GM23248 (cell line): ENCODE measurements around the gene ITGA6. TPM values are rescaled to one million over a fixed set of nuclear protein-coding genes. Genes with fewer than 3 reads are reported as not detected.

Source experiments
- DNase-seq: peaks from one replicate; pipeline ENCODE4 v3.0.0-alpha.2; 2015
- H2AFZ ChIP-seq: fragments of 200-600 bp; sonication (generic); 2 replicates; pipeline ENCODE4 v1.6.1; 2016; ENCODE audit warnings: antibody characterized with exemption
- H3F3A ChIP-seq: fragments of 200-600 bp; sonication (generic); 2 replicates; pipeline ENCODE4 v1.6.1; 2016; ENCODE audit warnings: mild to moderate bottlenecking, antibody characterized with exemption, mixed run types; ENCODE audit not compliant: insufficient read depth
- H3K27ac ChIP-seq: fragments of 200-600 bp; sonication (generic); 2 replicates; pipeline ENCODE4 v1.5.1; 2016; ENCODE audit warnings: mild to moderate bottlenecking
- H3K27me3 ChIP-seq: fragments of 200-600 bp; sonication (generic); replicated peaks from 2 replicates; pipeline ENCODE4 v1.6.1; 2016; ENCODE audit warnings: mild to moderate bottlenecking; ENCODE audit not compliant: insufficient read depth
- H3K36me3 ChIP-seq: fragments of 200-600 bp; sonication (generic); 2 replicates; pipeline ENCODE4 v1.6.1; 2016; ENCODE audit warnings: low read depth, mild to moderate bottlenecking
- H3K4me1 ChIP-seq: fragments of 200-600 bp; sonication (generic); 2 replicates; pipeline ENCODE4 v1.6.1; 2016; ENCODE audit warnings: mild to moderate bottlenecking; ENCODE audit not compliant: insufficient read depth
- H3K4me2 ChIP-seq: fragments of 200-600 bp; sonication (generic); one replicate; pipeline ENCODE4 v1.6.1; 2016; ENCODE audit warnings: mild to moderate bottlenecking; ENCODE audit not compliant: unreplicated experiment
- H3K4me3 ChIP-seq: fragments of 200-600 bp; sonication (generic); 2 replicates; pipeline ENCODE4 v1.5.1; 2016; ENCODE audit warnings: mild to moderate bottlenecking
- H3K79me2 ChIP-seq: fragments of 200-600 bp; sonication (generic); 2 replicates; pipeline ENCODE4 v1.6.1; 2016; ENCODE audit warnings: mild to moderate bottlenecking; ENCODE audit not compliant: insufficient read depth
- H3K9ac ChIP-seq: fragments of 200-600 bp; sonication (generic); 2 replicates; pipeline ENCODE4 v1.6.1; 2016; ENCODE audit warnings: mild to moderate bottlenecking
- H3K9me2 ChIP-seq: fragments of 200-600 bp; sonication (generic); 2 replicates; pipeline ENCODE4 v1.6.1; 2016; ENCODE audit warnings: mixed run types, mild to moderate bottlenecking, moderate library complexity; ENCODE audit not compliant: insufficient read depth
- H3K9me3 ChIP-seq: fragments of 200-600 bp; sonication (generic); one replicate; pipeline ENCODE4 v1.6.1; 2017; ENCODE audit warnings: low read depth
- H4K20me1 ChIP-seq: fragments of 200-600 bp; sonication (generic); 2 replicates; pipeline ENCODE4 v1.6.0; 2016; ENCODE audit not compliant: insufficient read depth
- EZH2 ChIP-seq: fragments of 200-600 bp; sonication (generic); IDR thresholded peaks from 2 replicates; pipeline ENCODE4 v1.6.1; 2018; ENCODE audit warnings: antibody characterized with exemption, mild to moderate bottlenecking; ENCODE audit not compliant: insufficient read depth, poor library complexity, severe bottlenecking
- EZH2phosphoT487 ChIP-seq: fragments of 200-600 bp; sonication (generic); IDR thresholded peaks from 2 replicates; pipeline ENCODE4 v1.6.1; 2018; ENCODE audit warnings: antibody characterized with exemption, moderate library complexity, mild to moderate bottlenecking, low read depth; ENCODE audit not compliant: insufficient read depth
- WGBS, 2 experiments: methylation state at CpG; one replicate each; pipeline ENCODE4 v1.1.6; 2015 to 2017; ENCODE audit warnings: low lambda C conversion rate in 2 of 2, low coverage in 1 of 2; ENCODE audit errors: missing lambda C conversion rate in 2 of 2; 5-methylcytosine and 5-hydroxymethylcytosine counted together
- in situ Hi-C: fragments of 300-500 bp; cut with MboI; formaldehyde crosslinking; loops from 2 replicates; pipeline ENCODE4 v1.15.0; 2020
- polyA plus RNA-seq: library from polyadenylated mRNA; unstranded; fragments of >200 nt; fragmentation: Nextera tagmentation; extraction: Ambion mirVana; gene quantifications from 2 replicates; pipeline ENCODE4 v1.2.1, GENCODE V29; 2016
- total RNA-seq: library from RNA; depleted of rRNA; stranded (reverse); fragments of >200 nt; shearing (Covaris generic); gene quantifications from 2 replicates; pipeline ENCODE4 v1.2.3, GENCODE V29; 2014

The ITGA6 gene
- total and polyA plus RNA-seq, 2 experiments from 2014 or later: 20.3 to 45.4 TPM

DNA sequence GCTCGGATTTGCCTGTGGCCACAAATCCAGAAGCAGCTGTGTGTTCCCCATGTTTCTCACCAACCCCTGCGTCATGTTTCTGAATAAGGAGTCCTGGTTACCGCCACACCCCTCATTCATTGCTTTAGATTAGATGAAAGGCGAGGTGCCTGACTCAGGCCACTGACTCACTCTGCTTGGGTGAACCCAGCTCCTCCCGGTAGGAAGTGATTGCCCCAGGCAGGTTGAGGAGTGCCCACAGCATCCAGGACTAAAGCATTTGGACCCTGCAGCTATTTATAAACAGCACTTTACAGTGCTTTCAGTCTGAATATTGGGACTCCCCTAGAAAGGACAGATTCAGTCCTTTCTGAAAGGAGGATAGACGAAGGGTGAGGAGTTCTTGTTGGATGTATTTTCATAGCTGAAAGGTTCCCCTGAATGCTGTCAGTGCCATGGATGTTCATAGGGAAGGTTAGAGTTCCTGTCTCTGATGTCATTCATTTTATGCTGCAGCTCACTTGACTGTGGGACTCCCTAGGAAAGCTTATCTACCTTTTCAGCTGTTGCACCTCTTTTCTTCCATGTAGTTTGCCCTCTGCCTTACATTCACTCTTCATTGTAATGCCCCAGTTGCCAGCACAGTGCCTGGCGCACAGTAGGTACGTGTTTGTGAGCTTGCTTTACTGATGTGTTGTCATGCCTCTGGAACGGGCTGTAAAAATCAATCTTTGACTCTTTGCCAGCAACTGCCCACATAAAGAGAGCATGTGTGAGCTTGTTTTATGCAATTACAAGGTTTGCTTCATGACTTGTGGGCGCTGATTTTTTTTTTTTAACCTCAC, 14.9 kb downstream of the ITGA6 start:
- H3K27ac ChIP-seq: peak overlapping the region; percentile 59
- in situ Hi-C loops: no loop called here
- peaks cover 35% of the 10 kb centered on the region for H3K79me2 ChIP-seq
- H3K4me3 ChIP-seq: peak overlapping the region; percentile 15; the same call in 1 of the 2 replicates
- H3F3A ChIP-seq: peaks cover 25% of the 10 kb centered on the region
- H3K36me3 ChIP-seq: no peaks in the 10 kb centered on the region
- 36 to 40% methylated on average over 10 of the region's 10 CpGs for WGBS, 2 experiments
- H3K4me2 ChIP-seq: peak overlapping the region; percentile 41
- no peak overlapping the region for H3K9ac ChIP-seq
- H3K4me1 ChIP-seq: peaks cover 45% of the 10 kb centered on the region
- no peaks in the 10 kb centered on the region for H3K27me3 ChIP-seq
- no peaks in the 10 kb centered on the region for H3K9me3 ChIP-seq
- no peak overlapping the region for H2AFZ ChIP-seq
- no peaks in the 10 kb centered on the region for H4K20me1 ChIP-seq
- TF ChIP-seq EZH2phosphoT487 (no peak), EZH2 (no peak)
- H3K9me2 ChIP-seq: no peaks in the 10 kb centered on the region
- peak; percentile 98 for DNase-seq

DNA sequence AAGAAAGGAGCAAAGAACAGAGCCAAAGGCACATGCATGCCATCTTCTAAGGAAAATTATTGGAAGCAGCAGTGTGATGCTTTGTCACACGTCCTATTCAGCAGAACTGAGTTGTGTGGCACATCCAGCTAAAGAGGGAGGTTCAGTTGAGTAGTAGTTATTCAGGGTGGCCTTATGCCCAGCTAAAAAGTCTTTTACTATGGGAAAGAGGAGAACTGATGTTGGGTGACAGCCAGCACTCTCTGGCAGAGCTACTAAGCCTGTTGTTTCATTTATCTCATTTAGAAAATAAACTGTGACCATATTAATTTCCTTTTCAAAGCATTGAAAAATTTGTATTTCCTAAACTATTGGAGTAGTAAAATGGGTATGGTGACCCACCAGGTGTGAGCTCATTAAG, 18.5 kb downstream of the ITGA6 start:
- Histone ChIP-seq H3K9ac (no peak overlapping the region), H2AFZ (no peak overlapping the region; the same call in 1 of the 2 replicates), H3K4me3 (no peak overlapping the region), H4K20me1 (no peaks in the 10 kb centered on the region), H3F3A (peaks cover 17% of the 10 kb centered on the region; the same call in 1 of the 2 replicates), H3K9me2 (no peaks in the 10 kb centered on the region), H3K36me3 (no peaks in the 10 kb centered on the region), H3K79me2 (peaks cover 28% of the 10 kb centered on the region), H3K9me3 (no peaks in the 10 kb centered on the region), H3K27ac (no peak overlapping the region), H3K4me1 (peaks cover 28% of the 10 kb centered on the region), H3K4me2 (no peak overlapping the region), H3K27me3 (no peaks in the 10 kb centered on the region)
- TF ChIP-seq EZH2: no peak
- DNase-seq: no peak
- in situ Hi-C loops: no loop called here
- WGBS, 2 experiments: 45 to 50% methylated on average over 1 of the region's 1 CpG

GRCh38 chr2:172446474-172447063, 19.2 kb downstream of the ITGA6 start:
- in situ Hi-C loops: no loop called here
- no peak overlapping the region for H3K27ac ChIP-seq

GRCh38 chr2:172447811-172448493, 20.6 kb downstream of the ITGA6 start:
- peaks cover 13% of the 10 kb centered on the region for H3K4me1 ChIP-seq
- no peak overlapping the region for H2AFZ ChIP-seq
- in situ Hi-C loops: no loop called here
- no peaks in the 10 kb centered on the region for H4K20me1 ChIP-seq
- no peaks in the 10 kb centered on the region for H3K27me3 ChIP-seq
- no peaks in the 10 kb centered on the region for H3K9me2 ChIP-seq
- WGBS, 2 experiments: 83 to 84% methylated on average over 5 of the region's 5 CpGs
- no peaks in the 10 kb centered on the region for H3K36me3 ChIP-seq
- H3K9me3 ChIP-seq: no peaks in the 10 kb centered on the region
- H3K9ac ChIP-seq: no peak overlapping the region
- no peak for TF ChIP-seq EZH2phosphoT487
- no peak for TF ChIP-seq EZH2
- peaks cover 28% of the 10 kb centered on the region for H3K79me2 ChIP-seq
- no peak overlapping the region for H3K4me2 ChIP-seq
- no peak overlapping the region for H3K4me3 ChIP-seq
- H3K27ac ChIP-seq: no peak overlapping the region
- no peaks in the 10 kb centered on the region for H3F3A ChIP-seq
- no peak for DNase-seq

More at GRCh38 chr2:172446474-172447063, 19.2 kb downstream of the ITGA6 start:
- no peaks in the 10 kb centered on the region for H3K36me3 ChIP-seq
- H3K4me1 ChIP-seq: peaks cover 23% of the 10 kb centered on the region
- no peaks in the 10 kb centered on the region for H4K20me1 ChIP-seq
- H3K9ac ChIP-seq: no peak overlapping the region
- H3F3A ChIP-seq: peaks cover 11% of the 10 kb centered on the region; the same call in 1 of the 2 replicates
- peaks cover 26% of the 10 kb centered on the region for H3K79me2 ChIP-seq
- no peak overlapping the region for H3K4me2 ChIP-seq
- WGBS, 2 experiments: 75 to 76% methylated on average over 6 of the region's 6 CpGs
- H3K27me3 ChIP-seq: no peaks in the 10 kb centered on the region
- no peak for DNase-seq
- no peak for TF ChIP-seq EZH2
- no peak for TF ChIP-seq EZH2phosphoT487
- no peak overlapping the region for H3K4me3 ChIP-seq
- H2AFZ ChIP-seq: no peak overlapping the region
- H3K9me2 ChIP-seq: no peaks in the 10 kb centered on the region
- no peaks in the 10 kb centered on the region for H3K9me3 ChIP-seq
